Measurements from ENCODE around the gene KAT14. TPM values are rescaled to one million over a fixed set of nuclear protein-coding genes. Genes with fewer than 3 reads are reported as not detected.

The KAT14 gene
- total RNA-seq, 1 donor from 2014 or later, result 8.4 TPM

GRCh38 chr20:18090044-18090443, 47.6 kb upstream of the KAT14 start:
- H3K27me3 ChIP-seq (ENCODE audit: insufficient read depth, low read length), result no peaks in the 10 kb centered on the region
- FAIRE-seq (no peak), DNase-seq (ENCODE audit: low read depth) (no peak)
- no peaks in the 10 kb centered on the region for H4K20me1 ChIP-seq (ENCODE audit: insufficient read depth, low read length)
- H3K36me3 ChIP-seq (ENCODE audit: insufficient read depth, low read length), result no peaks in the 10 kb centered on the region
- H3K27me3 Mint-ChIP-seq (ENCODE audit: low read depth, unreplicated experiment), result peaks cover 16% of the 10 kb centered on the region
- H2AFZ ChIP-seq (ENCODE audit: low read depth, low read length), result no peak overlapping the region
- no peak overlapping the region for H3K4me3 ChIP-seq (ENCODE audit: insufficient read depth, low read depth, low read length)
- H3K4me3 Mint-ChIP-seq (ENCODE audit: unreplicated experiment), result no peak overlapping the region
- TF ChIP-seq EZH2 (IDR thresholded peaks at IDR 0.05; ENCODE audit: insufficient read depth, low read length), result no peak
- TF ChIP-seq, protein P1, sequence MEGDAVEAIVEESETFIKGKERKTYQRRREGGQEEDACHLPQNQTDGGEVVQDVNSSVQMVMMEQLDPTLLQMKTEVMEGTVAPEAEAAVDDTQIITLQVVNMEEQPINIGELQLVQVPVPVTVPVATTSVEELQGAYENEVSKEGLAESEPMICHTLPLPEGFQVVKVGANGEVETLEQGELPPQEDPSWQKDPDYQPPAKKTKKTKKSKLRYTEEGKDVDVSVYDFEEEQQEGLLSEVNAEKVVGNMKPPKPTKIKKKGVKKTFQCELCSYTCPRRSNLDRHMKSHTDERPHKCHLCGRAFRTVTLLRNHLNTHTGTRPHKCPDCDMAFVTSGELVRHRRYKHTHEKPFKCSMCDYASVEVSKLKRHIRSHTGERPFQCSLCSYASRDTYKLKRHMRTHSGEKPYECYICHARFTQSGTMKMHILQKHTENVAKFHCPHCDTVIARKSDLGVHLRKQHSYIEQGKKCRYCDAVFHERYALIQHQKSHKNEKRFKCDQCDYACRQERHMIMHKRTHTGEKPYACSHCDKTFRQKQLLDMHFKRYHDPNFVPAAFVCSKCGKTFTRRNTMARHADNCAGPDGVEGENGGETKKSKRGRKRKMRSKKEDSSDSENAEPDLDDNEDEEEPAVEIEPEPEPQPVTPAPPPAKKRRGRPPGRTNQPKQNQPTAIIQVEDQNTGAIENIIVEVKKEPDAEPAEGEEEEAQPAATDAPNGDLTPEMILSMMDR (IDR thresholded peaks at IDR 0.05; ENCODE audit: insufficient read depth, low read depth, low read length), result no peak
- no peaks in the 10 kb centered on the region for H3K9me3 Mint-ChIP-seq (ENCODE audit: unreplicated experiment)
- no peak overlapping the region for H3K27ac Mint-ChIP-seq (ENCODE audit: unreplicated experiment)
- no peak overlapping the region for H3K4me2 ChIP-seq (ENCODE audit: low read length)
- no peaks in the 10 kb centered on the region for H3K4me1 ChIP-seq (ENCODE audit: insufficient read depth, low read length)
- no peak overlapping the region for H3K9ac ChIP-seq (ENCODE audit: low read length)
- H3K9me3 ChIP-seq (ENCODE audit: insufficient read depth, low read depth, low read length), result no peaks in the 10 kb centered on the region
- no peaks in the 10 kb centered on the region for H3K4me1 Mint-ChIP-seq (ENCODE audit: low read depth, unreplicated experiment)
- H3K79me2 ChIP-seq (ENCODE audit: insufficient read depth, low read length), result no peaks in the 10 kb centered on the region
- no peak overlapping the region for H3K27ac ChIP-seq (ENCODE audit: low read depth, low read length)
- no peaks in the 10 kb centered on the region for H3K36me3 Mint-ChIP-seq (ENCODE audit: low read depth, unreplicated experiment)

DNA sequence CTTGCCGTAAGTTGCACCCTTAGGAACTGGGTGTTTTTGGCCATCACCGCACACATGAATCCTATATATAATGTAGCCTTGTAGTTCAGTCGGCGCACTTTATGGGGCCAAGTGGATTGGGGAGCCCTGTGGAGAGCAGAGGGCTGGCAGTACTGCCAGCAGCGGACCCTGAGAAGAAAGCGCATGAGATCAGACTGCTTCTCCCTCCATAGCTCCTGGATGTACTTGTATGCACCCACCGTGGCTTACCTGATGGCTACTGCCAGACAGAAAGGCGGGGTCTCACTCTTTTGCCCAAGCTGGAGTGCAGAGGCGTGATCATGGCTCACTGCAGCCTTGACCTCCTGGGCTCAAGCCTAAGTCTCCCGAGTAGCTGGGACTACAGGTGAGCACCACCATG, 47.2 kb upstream of the KAT14 start:
- H3K27ac ChIP-seq (ENCODE audit: low read depth, low read length), result no peak overlapping the region
- no peak overlapping the region for H2AFZ ChIP-seq (ENCODE audit: low read depth, low read length)
- H3K4me3 Mint-ChIP-seq (ENCODE audit: unreplicated experiment), result no peak overlapping the region
- H3K4me3 ChIP-seq (ENCODE audit: insufficient read depth, low read depth, low read length), result no peak overlapping the region
- no peaks in the 10 kb centered on the region for H4K20me1 ChIP-seq (ENCODE audit: insufficient read depth, low read length)
- no peaks in the 10 kb centered on the region for H3K36me3 ChIP-seq (ENCODE audit: insufficient read depth, low read length)
- no peaks in the 10 kb centered on the region for H3K9me3 ChIP-seq (ENCODE audit: insufficient read depth, low read depth, low read length)
- peaks cover 16% of the 10 kb centered on the region for H3K27me3 Mint-ChIP-seq (ENCODE audit: low read depth, unreplicated experiment)
- H3K27me3 ChIP-seq (ENCODE audit: insufficient read depth, low read length), result no peaks in the 10 kb centered on the region
- no peak overlapping the region for H3K27ac Mint-ChIP-seq (ENCODE audit: unreplicated experiment)
- no peak for TF ChIP-seq EZH2 (IDR thresholded peaks at IDR 0.05; ENCODE audit: insufficient read depth, low read length)
- DNase-seq (ENCODE audit: low read depth) (no peak), FAIRE-seq (no peak)
- no peaks in the 10 kb centered on the region for H3K4me1 ChIP-seq (ENCODE audit: insufficient read depth, low read length)
- no peak overlapping the region for H3K9ac ChIP-seq (ENCODE audit: low read length)
- no peaks in the 10 kb centered on the region for H3K36me3 Mint-ChIP-seq (ENCODE audit: low read depth, unreplicated experiment)
- no peaks in the 10 kb centered on the region for H3K9me3 Mint-ChIP-seq (ENCODE audit: unreplicated experiment)
- no peaks in the 10 kb centered on the region for H3K79me2 ChIP-seq (ENCODE audit: insufficient read depth, low read length)
- H3K4me1 Mint-ChIP-seq (ENCODE audit: low read depth, unreplicated experiment), result no peaks in the 10 kb centered on the region
- no peak overlapping the region for H3K4me2 ChIP-seq (ENCODE audit: low read length)

GRCh38 chr20:18091623-18092022, 46.0 kb upstream of the KAT14 start:
- no peaks in the 10 kb centered on the region for H3K4me1 ChIP-seq (ENCODE audit: insufficient read depth, low read length)
- no peak overlapping the region for H3K4me2 ChIP-seq (ENCODE audit: low read length)
- DNase-seq (ENCODE audit: low read depth), result no peak
- no peaks in the 10 kb centered on the region for H3K9me3 Mint-ChIP-seq (ENCODE audit: unreplicated experiment)
- no peak overlapping the region for H2AFZ ChIP-seq (ENCODE audit: low read depth, low read length)
- no peak for FAIRE-seq
- no peaks in the 10 kb centered on the region for H3K9me3 ChIP-seq (ENCODE audit: insufficient read depth, low read depth, low read length)
- H3K27me3 Mint-ChIP-seq (ENCODE audit: low read depth, unreplicated experiment), result peaks cover 16% of the 10 kb centered on the region
- no peaks in the 10 kb centered on the region for H3K36me3 Mint-ChIP-seq (ENCODE audit: low read depth, unreplicated experiment)
- H3K9ac ChIP-seq (ENCODE audit: low read length), result no peak overlapping the region
- no peak for TF ChIP-seq EZH2 (IDR thresholded peaks at IDR 0.05; ENCODE audit: insufficient read depth, low read length)
- TF ChIP-seq, protein P1 (IDR thresholded peaks at IDR 0.05; ENCODE audit: insufficient read depth, low read depth, low read length), result no peak
- H3K4me3 ChIP-seq (ENCODE audit: insufficient read depth, low read depth, low read length), result no peak overlapping the region
- no peak overlapping the region for H3K27ac Mint-ChIP-seq (ENCODE audit: unreplicated experiment)
- no peaks in the 10 kb centered on the region for H4K20me1 ChIP-seq (ENCODE audit: insufficient read depth, low read length)
- no peak overlapping the region for H3K4me3 Mint-ChIP-seq (ENCODE audit: unreplicated experiment)
- H3K79me2 ChIP-seq (ENCODE audit: insufficient read depth, low read length), result no peaks in the 10 kb centered on the region
- H3K27me3 ChIP-seq (ENCODE audit: insufficient read depth, low read length), result no peaks in the 10 kb centered on the region
- H3K36me3 ChIP-seq (ENCODE audit: insufficient read depth, low read length), result no peaks in the 10 kb centered on the region
- no peak overlapping the region for H3K27ac ChIP-seq (ENCODE audit: low read depth, low read length)
- peaks cover 2% of the 10 kb centered on the region for H3K4me1 Mint-ChIP-seq (ENCODE audit: low read depth, unreplicated experiment)

Measured in astrocyte (in vitro differentiated cells and primary cell).